Heart right ventricle (tissue), 16 donors: ENCODE data around the gene EDIL3. TPM values are rescaled to one million over a fixed set of nuclear protein-coding genes. Genes with fewer than 3 reads are reported as not detected.

Source experiments
- ATAC-seq, 8 donors: fragments of 200-7000 bp; cut with Tn5 transposase; one replicate each; pipeline ENCODE4 v1.9.1; 2020; ENCODE audit warnings: mild to moderate bottlenecking in 8 of 8, moderate library complexity in 8 of 8, moderate number of reproducible peaks in 1 of 8
- DNase-seq, 2 donors: peaks; one replicate each; pipeline ENCODE4 v3.0.0-alpha.2; 2020
- H3K27ac ChIP-seq, 10 donors: fragments of 200-600 bp; sonication (generic) in 2 of 10; one replicate each; pipeline versions ENCODE4 v1.5.0 to v1.8.0; 2020 to 2022; ENCODE audit warnings: mild to moderate bottlenecking in 3 of 10
- H3K27me3 ChIP-seq, 7 donors: fragments of 200-600 bp; one replicate each; pipeline ENCODE4 v1.8.0; 2021 to 2022; ENCODE audit warnings: mild to moderate bottlenecking in 2 of 7
- H3K36me3 ChIP-seq, 9 donors: fragments of 200-600 bp; sonication (generic) in 1 of 9; one replicate each; pipeline versions ENCODE4 v1.5.0 to v1.8.0; 2020 to 2022; ENCODE audit warnings: mild to moderate bottlenecking in 2 of 9
- H3K4me1 ChIP-seq, 9 donors: fragments of 200-600 bp; sonication (generic) in 1 of 9; one replicate each; pipeline versions ENCODE4 v1.5.0 to v1.8.0; 2020 to 2022; ENCODE audit warnings: mild to moderate bottlenecking in 4 of 9
- H3K4me3 ChIP-seq, 10 donors: fragments of 200-600 bp; sonication (generic) in 2 of 10; one replicate each; pipeline versions ENCODE4 v1.5.0 to v1.8.0; 2020 to 2022; ENCODE audit warnings: mild to moderate bottlenecking in 7 of 10, moderate library complexity in 2 of 10
- H3K9me3 ChIP-seq, 11 donors: fragments of 200-600 bp in 10 of 11; sonication (generic) in 2 of 11; one replicate each; pipeline versions ENCODE4 v1.5.0 to v1.8.0; 2013 to 2022; ENCODE audit warnings: mild to moderate bottlenecking in 2 of 11, control low read depth in 1 of 11, moderate library complexity in 1 of 11
- CTCF ChIP-seq, 9 donors: fragments of 200-600 bp; sonication (generic) in 2 of 9; IDR thresholded peaks; one replicate each; pipeline versions ENCODE4 v1.5.0 to v1.8.0; 2021 to 2022; ENCODE audit warnings: antibody characterized with exemption in 9 of 9, mild to moderate bottlenecking in 5 of 9, moderate library complexity in 1 of 9
- WGBS, 2 donors: extraction: QIAGEN DNeasy Blood & Tissue Kit; methylation state at CpG; one replicate each; pipeline ENCODE4 v1.1.7; 2013; ENCODE audit warnings: inconsistent platforms in 1 of 2; 5-methylcytosine and 5-hydroxymethylcytosine counted together
- intact Hi-C, 10 donors: fragments of 100-400 bp; cut with DNase I; formaldehyde crosslinking; loops; one replicate each; pipeline versions ENCODE4 v1.11.1 to v1.14.2; 2022
- polyA plus RNA-seq, 2 donors: library from polyadenylated mRNA; stranded (reverse); fragments of 200-250 nt; gene quantifications; one replicate each; pipeline ENCODE4 v1.2.3, GENCODE V29; 2013
- total RNA-seq, 10 donors: library from RNA; stranded (reverse); fragmentation: NEBNext Ultra II Directional in 3 of 10; extraction: Animal tissue kit (Norgen Biotek cat#: 25700) in 3 of 10; gene quantifications; one replicate each; pipeline versions ENCODE4 v1.2.1 to v1.2.4, GENCODE V29; 2021 to 2023
- donor health status: Arrhythmogenic right ventricular cardiomyopathy.
- donor health status: ischemic (EF 13 %, LVEDD 7.1; RV severe dilation, severe dysfunction).
- donor health status: healthy with polysubstance abuse.
- donor health status: DM: no; HTN: yes; CAD: no.
- donor health status: DM: no; HTN: no; CAD: no.
- donor health status: ischemic (EF 25% LVEDD 6.9; RV normal size, moderate dysfunction).
- donor health status: ischemic (EF 25% LVEDD 5.7; RV mildly dilated, moderate dysfunction).
- donor health status: healthy.
- donor health status: DM: yes; HTN: yes; CAD: no.
- donor health status: Ischemic cardiomyopathy.
- donor health status: ischemic (EF 35%, LVEDD 5.7; RV mildly dilated, moderate dysfunction).
- donor health status: nonischemic (EF 11% LVEDD 7.7; RV severe dilation, severe dysfunction).
- donor health status: DM: yes; HTN: yes; CAD: no.
- donor health status: PGD.
- donor health status: ischemic (EF 29% LVEDD 5.4; RV normal size, mild dysfunction).
- donor health status: nonischemic (EF 23%, LVEDD 6.1; RV moderate dilation, normal function).

The EDIL3 gene
- total and polyA plus RNA-seq, 12 donors = 1.6 to 10.0 (median 3.9) TPM

GRCh38 chr5:83900306-83900705 lies 484.4 kb downstream of the EDIL3 start:
- H3K9me3 ChIP-seq = no peaks in the 10 kb centered on the region
- no peak overlapping the region for H3K4me3 ChIP-seq
- no peaks in the 10 kb centered on the region for H3K4me1 ChIP-seq
- H3K36me3 ChIP-seq = no peaks in the 10 kb centered on the region
- intact Hi-C loops = no loop called here
- no peak for TF ChIP-seq CTCF (IDR thresholded peaks at IDR 0.05)
- DNase-seq (no peak), ATAC-seq (no peak)
- H3K27ac ChIP-seq = no peak overlapping the region
- 44 to 45% methylated on average over 3 of the region's 3 CpGs for WGBS, 2 donors
- H3K27me3 ChIP-seq = no peaks in the 10 kb centered on the region

- Histone ChIP-seq H3K4me1 (no peaks in the 10 kb centered on the region), H3K27me3 (no peaks in the 10 kb centered on the region), H3K4me3 (no peak overlapping the region), H3K9me3 (no peaks in the 10 kb centered on the region), H3K36me3 (no peaks in the 10 kb centered on the region), H3K27ac (no peak overlapping the region)
- no peak for TF ChIP-seq CTCF (IDR thresholded peaks at IDR 0.05)
- 77 to 87% methylated on average over 2 of the region's 2 CpGs for WGBS, 2 donors
- intact Hi-C loops = no loop called here
- no peak for ATAC-seq
- no peak for DNase-seq
Observed at GRCh38 chr5:83899326-83899970, 485.2 kb downstream of the EDIL3 start.

DNA sequence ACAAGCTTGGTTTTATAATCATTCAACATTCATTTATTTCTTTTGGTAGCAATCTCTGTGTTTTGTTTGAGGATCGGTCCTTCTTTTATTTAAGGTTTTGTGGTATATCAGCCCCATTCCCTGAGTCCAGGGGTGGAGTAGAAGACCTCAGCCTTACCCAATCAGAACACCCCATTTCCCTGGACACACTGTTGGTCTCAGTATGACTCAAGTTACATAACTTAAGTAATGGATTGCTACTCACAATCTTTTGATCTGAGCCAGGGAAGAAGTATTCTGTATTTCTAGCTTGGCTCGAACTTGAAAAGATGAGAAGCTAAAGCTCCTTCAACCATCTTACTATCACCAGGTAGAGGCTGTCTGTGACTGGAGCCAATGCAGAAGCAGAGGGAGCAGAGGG lies 488.8 kb downstream of the EDIL3 start:
- Histone ChIP-seq H3K27me3 (no peaks in the 10 kb centered on the region), H3K27ac (no peak overlapping the region), H3K36me3 (no peaks in the 10 kb centered on the region), H3K4me3 (no peak overlapping the region), H3K9me3 (no peaks in the 10 kb centered on the region), H3K4me1 (no peaks in the 10 kb centered on the region)
- 91 to 94% methylated on average over 2 of the region's 2 CpGs for WGBS, 2 donors
- intact Hi-C loops = no loop called here
- no peak for TF ChIP-seq CTCF (IDR thresholded peaks at IDR 0.05)
- ATAC-seq = no peak
- no peak for DNase-seq

GRCh38 chr5:83891261-83891660 lies 493.4 kb downstream of the EDIL3 start:
- intact Hi-C loops = no loop called here
- no peak for TF ChIP-seq CTCF (IDR thresholded peaks at IDR 0.05)
- H3K36me3 ChIP-seq = no peaks in the 10 kb centered on the region
- H3K4me1 ChIP-seq = no peaks in the 10 kb centered on the region
- DNase-seq (no peak), ATAC-seq (no peak)
- no peak overlapping the region for H3K4me3 ChIP-seq
- H3K27me3 ChIP-seq = no peaks in the 10 kb centered on the region
- peaks cover 0 to 2% (median 0%) of the 10 kb centered on the region in 11 donors for H3K9me3 ChIP-seq
- WGBS, 2 donors = 64 to 69% methylated on average over 2 of the region's 2 CpGs
- H3K27ac ChIP-seq = no peak overlapping the region
